Measurements from ENCODE around the gene ZNF821.
"Not testable (repeated sequence)": the region's sequence is repeated elsewhere in the genome, so short reads cannot be mapped to it uniquely, and the experiment has no call there.

The ZNF821 gene

GRCh38 chr16:71902656-71903365 lies 18.8 kb upstream of the ZNF821 start:
- no peak for DNase-seq (ENCODE audit: low spot score)

GRCh38 chr16:71899171-71899570 lies 15.2 kb upstream of the ZNF821 start:
- DNase-seq (ENCODE audit: low spot score), result no peak

GRCh38 chr16:71896764-71897368 lies 12.9 kb upstream of the ZNF821 start:
- DNase-seq (ENCODE audit: low spot score), result no peak

GRCh38 chr16:71895679-71896365 lies 11.8 kb upstream of the ZNF821 start:
- DNase-seq (ENCODE audit: low spot score), result peak; percentile 17

GRCh38 chr16:71894921-71895678 lies 11.1 kb upstream of the ZNF821 start, which contains the start of gene IST1:
Gene IST1, plus strand, starts transcription at chr16:71895531. Its CDS starts 20,110 bp downstream, at chr16:71915641.
- DNase-seq (ENCODE audit: low spot score), result peak; percentile 96

GRCh38 chr16:71894229-71894920 lies 10.4 kb upstream of the ZNF821 start:
- DNase-seq (ENCODE audit: low spot score), result peak; percentile 24

- no peak for DNase-seq (ENCODE audit: low spot score)
Observed at GRCh38 chr16:71893888-71894228, 9.9 kb upstream of the ZNF821 start.

- DNase-seq (ENCODE audit: low spot score), result no peak
Observed at GRCh38 chr16:71889147-71889546, 5.2 kb upstream of the ZNF821 start.

- no peak for DNase-seq (ENCODE audit: low spot score)
Observed at GRCh38 chr16:71885261-71885650, 1.3 kb upstream of the ZNF821 start.

- DNase-seq (ENCODE audit: low spot score), result peak; percentile 39
Observed at GRCh38 chr16:71883168-71883848, 674 bp downstream of the ZNF821 start.

- DNase-seq (ENCODE audit: low spot score), result peak; percentile 76
Observed at GRCh38 chr16:71882505-71883167, 1.3 kb downstream of the ZNF821 start.

GRCh38 chr16:71880176-71880575 lies 3.8 kb downstream of the ZNF821 start:
- no peak for DNase-seq (ENCODE audit: low spot score)

GRCh38 chr16:71878911-71879310 lies 5.1 kb downstream of the ZNF821 start:
- DNase-seq (ENCODE audit: low spot score), result no peak

- no peak for DNase-seq (ENCODE audit: low spot score)
Observed at GRCh38 chr16:71873199-71873598, 10.8 kb downstream of the ZNF821 start.

- DNase-seq (ENCODE audit: low spot score), result no peak
Observed at GRCh38 chr16:71870818-71871217, 13.2 kb downstream of the ZNF821 start.

- DNase-seq (ENCODE audit: low spot score), result no peak
Observed at GRCh38 chr16:71869089-71869488, 14.9 kb downstream of the ZNF821 start.

GRCh38 chr16:71867939-71868338 lies 16.0 kb downstream of the ZNF821 start:
- no peak for DNase-seq (ENCODE audit: low spot score)

- DNase-seq (ENCODE audit: low spot score), result not testable (repeated sequence)
Observed at GRCh38 chr16:71867175-71867574, 16.8 kb downstream of the ZNF821 start.

GRCh38 chr16:71865173-71865863 lies 18.7 kb downstream of the ZNF821 start:
- DNase-seq (ENCODE audit: low spot score), result no peak

- DNase-seq (ENCODE audit: low spot score), result no peak
Observed at GRCh38 chr16:71863995-71864394, 20.0 kb downstream of the ZNF821 start.

Data from HuH-7.5 (cell line).